ENCODE results near the gene FGF3.

GRCh38 chr11:69868871-69869270 lies 49.7 kb upstream of the FGF3 start:
- TF ChIP-seq CTCF (optimal IDR thresholded peaks at IDR 0.05 in 1 of 3, IDR thresholded peaks at IDR 0.05 in 1 of 3, conservative IDR thresholded peaks at IDR 0.05 in 1 of 3; ENCODE audit: extremely low read depth in 1 of 3, insufficient read depth in 2 of 3, low read length in 3 of 3), result no peak
- no peak for TF ChIP-seq EZH2 (IDR thresholded peaks at IDR 0.05; ENCODE audit: low read length)
